ENCODE measurements around the gene CREM. TPM values are rescaled to one million over a fixed set of nuclear protein-coding genes. Genes with fewer than 3 reads are reported as not detected.

Gene CREM
- total and polyA plus RNA-seq, 2 of the 4 experiments (the other 2 are of a cell fraction), result 33.2 to 40.5 TPM

DNA sequence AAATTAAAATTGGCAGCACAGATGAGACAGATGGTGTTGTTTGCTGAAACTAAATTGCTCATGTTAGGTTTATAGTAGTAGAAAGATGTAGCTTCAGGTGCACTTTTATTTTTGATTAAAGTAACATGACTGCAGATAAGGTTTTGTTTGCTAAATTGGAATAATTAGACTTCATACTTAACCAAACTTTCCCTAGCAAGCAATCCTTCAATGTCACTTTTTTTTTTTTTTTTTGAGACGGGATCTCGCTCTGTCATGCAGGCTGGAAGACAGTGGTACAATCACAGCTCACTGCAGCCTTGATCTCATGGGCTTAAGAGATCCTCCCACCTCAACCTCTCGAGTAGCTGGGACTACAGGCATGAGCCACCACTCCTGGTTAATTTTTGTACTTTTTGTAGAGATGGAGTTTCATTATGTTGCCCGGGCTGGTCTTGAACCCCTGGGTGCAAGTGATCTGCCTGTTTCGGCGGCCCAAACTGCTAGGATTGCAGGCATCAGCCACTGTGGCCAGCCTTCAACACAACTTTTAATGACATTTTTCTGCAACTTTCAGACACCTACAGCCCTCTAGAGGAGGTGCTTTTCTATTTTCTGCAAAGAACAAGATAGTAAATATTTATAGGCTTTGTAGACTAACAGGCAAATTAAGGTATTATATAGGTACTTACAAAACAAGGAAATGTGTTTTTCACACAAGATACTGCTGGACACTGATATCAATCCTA lies 124.9 kb downstream of the CREM start:
- ChIA-PET POLR2A (ENCODE audit: unreplicated experiment) (interaction anchor here (0.6 kb wide), 1 partner anchor 24 kb away, joined by 3 read pairs; no protein-coding TSS in a partner anchor), CTCF (no interaction called here)
- DNase-seq (no peak), ATAC-seq (ENCODE audit: low read depth) (no peak)
- peaks cover 3% of the 10 kb centered on the region; the same call in 1 of the 2 replicates for H3K4me1 ChIP-seq (ENCODE audit: control insufficient read depth, insufficient read depth, low read length)
- no TSS peak for BruUV-seq (replicated peaks)
- H3K4me2 ChIP-seq (ENCODE audit: low read depth, low read length), result no peak overlapping the region
- TF ChIP-seq RCOR1 (IDR thresholded peaks at IDR 0.05; ENCODE audit: insufficient replicate concordance, low read length) (no peak), MXI1 (IDR thresholded peaks at IDR 0.05; ENCODE audit: borderline replicate concordance, low read depth, low read length) (no peak), FOS (IDR thresholded peaks at IDR 0.05; ENCODE audit: low read depth, low read length) (no peak), RFX5 (IDR thresholded peaks at IDR 0.05; ENCODE audit: low read depth, low read length) (no peak), CHD1 (IDR thresholded peaks at IDR 0.05; ENCODE audit: low read depth, low read length) (no peak), MAFK (IDR thresholded peaks at IDR 0.05; ENCODE audit: low read depth, low read length) (no peak), CEBPB (IDR thresholded peaks at IDR 0.05; ENCODE audit: low read depth, low read length) (no peak), MAZ (IDR thresholded peaks at IDR 0.05; ENCODE audit: borderline replicate concordance, low read depth, low read length) (no peak), BHLHE40 (IDR thresholded peaks at IDR 0.05; ENCODE audit: low read depth, low read length) (no peak)
- TF ChIP-seq, protein P1, sequence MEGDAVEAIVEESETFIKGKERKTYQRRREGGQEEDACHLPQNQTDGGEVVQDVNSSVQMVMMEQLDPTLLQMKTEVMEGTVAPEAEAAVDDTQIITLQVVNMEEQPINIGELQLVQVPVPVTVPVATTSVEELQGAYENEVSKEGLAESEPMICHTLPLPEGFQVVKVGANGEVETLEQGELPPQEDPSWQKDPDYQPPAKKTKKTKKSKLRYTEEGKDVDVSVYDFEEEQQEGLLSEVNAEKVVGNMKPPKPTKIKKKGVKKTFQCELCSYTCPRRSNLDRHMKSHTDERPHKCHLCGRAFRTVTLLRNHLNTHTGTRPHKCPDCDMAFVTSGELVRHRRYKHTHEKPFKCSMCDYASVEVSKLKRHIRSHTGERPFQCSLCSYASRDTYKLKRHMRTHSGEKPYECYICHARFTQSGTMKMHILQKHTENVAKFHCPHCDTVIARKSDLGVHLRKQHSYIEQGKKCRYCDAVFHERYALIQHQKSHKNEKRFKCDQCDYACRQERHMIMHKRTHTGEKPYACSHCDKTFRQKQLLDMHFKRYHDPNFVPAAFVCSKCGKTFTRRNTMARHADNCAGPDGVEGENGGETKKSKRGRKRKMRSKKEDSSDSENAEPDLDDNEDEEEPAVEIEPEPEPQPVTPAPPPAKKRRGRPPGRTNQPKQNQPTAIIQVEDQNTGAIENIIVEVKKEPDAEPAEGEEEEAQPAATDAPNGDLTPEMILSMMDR (conservative IDR thresholded peaks at IDR 0.05; ENCODE audit: low read depth, low read length), result no peak
- TF ChIP-seq, protein P2, sequence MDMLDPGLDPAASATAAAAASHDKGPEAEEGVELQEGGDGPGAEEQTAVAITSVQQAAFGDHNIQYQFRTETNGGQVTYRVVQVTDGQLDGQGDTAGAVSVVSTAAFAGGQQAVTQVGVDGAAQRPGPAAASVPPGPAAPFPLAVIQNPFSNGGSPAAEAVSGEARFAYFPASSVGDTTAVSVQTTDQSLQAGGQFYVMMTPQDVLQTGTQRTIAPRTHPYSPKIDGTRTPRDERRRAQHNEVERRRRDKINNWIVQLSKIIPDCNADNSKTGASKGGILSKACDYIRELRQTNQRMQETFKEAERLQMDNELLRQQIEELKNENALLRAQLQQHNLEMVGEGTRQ (IDR thresholded peaks at IDR 0.05; ENCODE audit: low read depth, low read length), result no peak
- TF ChIP-seq, protein P3, sequence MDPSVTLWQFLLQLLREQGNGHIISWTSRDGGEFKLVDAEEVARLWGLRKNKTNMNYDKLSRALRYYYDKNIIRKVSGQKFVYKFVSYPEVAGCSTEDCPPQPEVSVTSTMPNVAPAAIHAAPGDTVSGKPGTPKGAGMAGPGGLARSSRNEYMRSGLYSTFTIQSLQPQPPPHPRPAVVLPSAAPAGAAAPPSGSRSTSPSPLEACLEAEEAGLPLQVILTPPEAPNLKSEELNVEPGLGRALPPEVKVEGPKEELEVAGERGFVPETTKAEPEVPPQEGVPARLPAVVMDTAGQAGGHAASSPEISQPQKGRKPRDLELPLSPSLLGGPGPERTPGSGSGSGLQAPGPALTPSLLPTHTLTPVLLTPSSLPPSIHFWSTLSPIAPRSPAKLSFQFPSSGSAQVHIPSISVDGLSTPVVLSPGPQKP (IDR thresholded peaks at IDR 0.05; ENCODE audit: borderline replicate concordance, low read depth, low read length), result no peak
- H2AK9ac ChIP-seq (replicated peaks; ENCODE audit: low read depth, low read length, poor library complexity), result no peak overlapping the region
- H3K18ac ChIP-seq (ENCODE audit: low read depth, low read length), result no peak overlapping the region
- intact Hi-C loops (cut with micrococcal nuclease), result no loop called here
- H2AK5ac ChIP-seq (ENCODE audit: low read depth, low read length), result no peak overlapping the region
- 0 out of 2 replicates have a peak, but pooled peaks cover 4% of the 10 kb centered on the region for H3K9me1 ChIP-seq (ENCODE audit: insufficient read depth, low read length)
- H2AFZ ChIP-seq (replicated peaks; ENCODE audit: low read length, poor library complexity), result no peak overlapping the region
- H3K23ac ChIP-seq (ENCODE audit: low read depth, low read length), result no peak overlapping the region
- H2BK15ac ChIP-seq (ENCODE audit: low read depth, low read length), result no peak overlapping the region
- H3K56ac ChIP-seq (ENCODE audit: extremely low read depth, insufficient read depth, low read length), result no peak overlapping the region
- H2BK20ac ChIP-seq (ENCODE audit: low read depth, low read length), result no peak overlapping the region
- no peak overlapping the region for H3K27ac ChIP-seq (ENCODE audit: insufficient read depth, low read length)
- no peak overlapping the region for H2BK5ac ChIP-seq (ENCODE audit: low read depth, low read length, poor library complexity, severe bottlenecking)
- H4K91ac ChIP-seq (ENCODE audit: insufficient read depth, low read depth, low read length), result no peak overlapping the region
- in situ Hi-C loops (cut with MboI; ENCODE audit: low sequenced_read_pairs), result no loop called here
- H3K36me3 ChIP-seq (ENCODE audit: control insufficient read depth, insufficient read depth, low read length), result no peaks in the 10 kb centered on the region
- dilution Hi-C loops (cut with HindIII; ENCODE audit: low sequenced_read_pairs, unreplicated experiment), result no loop called here
- H3K14ac ChIP-seq (replicated peaks; ENCODE audit: low read depth, low read length), result no peak overlapping the region
- no peaks in the 10 kb centered on the region for H4K20me1 ChIP-seq (ENCODE audit: insufficient read depth, low read length)
- H3K79me1 ChIP-seq (ENCODE audit: low read depth in 1 of 2, low read length in 2 of 2), result no peaks in the 10 kb centered on the region
- H3K27me3 ChIP-seq (ENCODE audit: control insufficient read depth, insufficient read depth, low read length), result no peaks in the 10 kb centered on the region
- H2BK120ac ChIP-seq (ENCODE audit: low read depth, low read length), result no peak overlapping the region
- WGBS, 2 experiments (ENCODE audit: extremely low coverage in 2 of 2, insufficient read length in 1 of 2), result 100% methylated on average over 1 of the region's 6 CpGs; no CpG with 5 or more reads in 1 of the 2 experiments
- no peak overlapping the region for H4K8ac ChIP-seq (ENCODE audit: low read depth in 2 of 2, low read length in 2 of 2)
- H4K5ac ChIP-seq (ENCODE audit: low read depth, low read length), result no peak overlapping the region
- H3K4me3 ChIP-seq (ENCODE audit: insufficient read depth, low read depth, low read length), result no peak overlapping the region
- H3K9me3 ChIP-seq (ENCODE audit: control insufficient read depth, insufficient read depth, low read length), result no peaks in the 10 kb centered on the region
- H3K4ac ChIP-seq (ENCODE audit: low read depth, low read length), result no peak overlapping the region
- H3K9ac ChIP-seq (ENCODE audit: low read depth, low read length), result no peak overlapping the region

Measured in IMR-90 (cell line).